GM08714 (cell line): ENCODE measurements around the gene SIK2.
"Not testable (repeated sequence)": the region's sequence is repeated elsewhere in the genome, so short reads cannot be mapped to it uniquely, and the experiment has no call there.

ENCODE experiments used
- H3K4me3 ChIP-seq: fragments of 200-500 bp; sonication (Bioruptor generic); 2 replicates; pipeline ENCODE4 v1.5.1; 2014; ENCODE audit warnings: mild to moderate bottlenecking, low read length, inconsistent platforms
- ZNF274 ChIP-seq: IDR thresholded peaks from 2 replicates; pipeline ENCODE4 v1.6.1; 2012; ENCODE audit warnings: mild to moderate bottlenecking, low read depth, low read length

SIK2 gene

GRCh38 chr11:111629499-111629898 lies 27.2 kb downstream of the SIK2 start:
- TF ChIP-seq ZNF274, result no peak
- H3K4me3 ChIP-seq, result no peak overlapping the region

- no peak for TF ChIP-seq ZNF274
- no peak overlapping the region for H3K4me3 ChIP-seq
These were observed 28.9 kb downstream of the SIK2 start for GRCh38 chr11:111631024-111631665.

DNA sequence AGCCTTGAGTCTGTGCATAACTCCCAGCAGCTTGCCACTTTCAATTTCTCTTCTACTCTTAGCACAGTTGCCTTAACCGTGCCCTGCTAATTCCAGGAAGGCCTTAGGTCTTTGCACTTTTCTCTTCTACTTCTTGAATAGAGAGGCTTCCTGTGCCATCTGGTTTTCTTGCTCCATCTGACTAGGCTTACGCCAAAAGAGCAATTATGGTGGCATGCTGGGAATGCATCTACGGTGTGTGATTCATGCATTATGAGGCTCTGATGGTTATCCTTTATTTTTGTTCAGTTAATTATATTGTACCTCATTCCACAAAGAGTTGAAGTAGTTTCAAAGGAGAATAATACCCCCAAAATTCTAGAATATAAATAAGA lies 29.4 kb downstream of the SIK2 start:
- no peak for TF ChIP-seq ZNF274
- no peak overlapping the region for H3K4me3 ChIP-seq

GRCh38 chr11:111632516-111633220 lies 30.4 kb downstream of the SIK2 start:
- TF ChIP-seq ZNF274, result no peak
- no peak overlapping the region for H3K4me3 ChIP-seq

DNA sequence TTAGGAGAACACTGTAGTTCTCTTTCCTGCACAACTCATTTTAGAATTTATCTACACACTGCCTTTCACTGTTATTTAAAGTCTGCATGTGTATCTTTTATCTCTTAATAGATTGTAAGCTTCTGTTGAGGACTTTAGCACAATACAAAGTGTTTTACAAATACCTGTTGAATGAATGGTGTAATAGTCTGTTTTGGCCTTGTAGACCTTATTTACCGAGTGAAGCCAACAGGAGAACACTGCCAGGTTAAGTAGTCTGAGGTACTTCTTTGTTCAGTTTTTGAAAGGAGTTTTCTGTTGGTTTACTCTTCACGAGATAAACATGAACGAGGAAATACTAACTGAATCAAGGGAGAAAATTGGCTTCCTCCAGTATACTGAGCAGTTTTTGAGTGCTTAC lies 31.0 kb downstream of the SIK2 start:
- no peak for TF ChIP-seq ZNF274
- H3K4me3 ChIP-seq, result no peak overlapping the region

DNA sequence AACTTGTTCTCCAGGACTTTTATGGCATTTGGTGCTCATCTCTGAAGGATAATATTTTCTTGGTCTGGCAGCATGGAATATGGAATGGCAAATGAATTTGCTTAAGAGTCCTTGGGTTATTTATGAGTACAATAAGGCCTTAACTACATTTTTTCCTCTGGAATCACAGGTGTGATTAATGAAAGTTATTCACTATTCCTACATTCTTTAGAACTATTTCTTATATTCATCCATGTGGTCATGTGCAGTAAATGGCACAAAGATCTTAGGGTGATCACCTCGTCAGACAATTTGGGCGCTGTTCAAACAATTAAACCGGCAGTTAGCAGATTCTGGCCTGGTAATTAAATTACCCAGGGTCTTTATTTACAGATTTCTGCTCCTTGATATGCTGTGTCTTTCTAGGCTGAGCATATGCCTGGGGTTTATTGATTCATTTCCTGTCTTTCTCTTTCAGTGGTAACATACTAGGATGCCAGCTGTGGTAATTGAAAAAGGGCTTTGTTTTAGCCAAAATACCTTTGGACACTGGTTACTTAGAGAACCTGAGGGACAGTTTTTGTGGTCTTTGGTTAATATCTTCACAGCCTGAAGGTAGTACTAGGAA lies 31.6 kb downstream of the SIK2 start:
- H3K4me3 ChIP-seq, result no peak overlapping the region
- no peak for TF ChIP-seq ZNF274

GRCh38 chr11:111634981-111635705 lies 32.9 kb downstream of the SIK2 start:
- no peak overlapping the region for H3K4me3 ChIP-seq
- TF ChIP-seq ZNF274, result no peak

DNA sequence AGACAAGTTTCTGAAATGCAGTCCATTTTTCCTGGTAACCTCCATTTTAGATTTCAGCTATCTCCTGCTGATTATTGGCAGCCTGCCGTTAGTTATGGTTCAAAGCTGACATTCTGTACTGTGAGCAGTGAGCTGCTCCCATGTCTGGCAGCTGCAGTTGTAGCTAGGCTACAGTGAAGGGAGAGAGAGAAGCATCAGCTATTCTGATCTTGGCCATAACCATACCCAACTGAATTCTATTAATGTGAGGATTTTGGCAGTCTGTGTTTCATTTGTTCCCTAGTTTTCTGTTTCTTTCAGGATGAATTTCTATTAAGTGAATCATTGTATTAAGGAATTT lies 33.4 kb downstream of the SIK2 start:
- H3K4me3 ChIP-seq, result no peak overlapping the region
- no peak for TF ChIP-seq ZNF274

- no peak for TF ChIP-seq ZNF274
- H3K4me3 ChIP-seq, result no peak overlapping the region
These were observed 35.6 kb downstream of the SIK2 start for GRCh38 chr11:111637885-111638284.

DNA sequence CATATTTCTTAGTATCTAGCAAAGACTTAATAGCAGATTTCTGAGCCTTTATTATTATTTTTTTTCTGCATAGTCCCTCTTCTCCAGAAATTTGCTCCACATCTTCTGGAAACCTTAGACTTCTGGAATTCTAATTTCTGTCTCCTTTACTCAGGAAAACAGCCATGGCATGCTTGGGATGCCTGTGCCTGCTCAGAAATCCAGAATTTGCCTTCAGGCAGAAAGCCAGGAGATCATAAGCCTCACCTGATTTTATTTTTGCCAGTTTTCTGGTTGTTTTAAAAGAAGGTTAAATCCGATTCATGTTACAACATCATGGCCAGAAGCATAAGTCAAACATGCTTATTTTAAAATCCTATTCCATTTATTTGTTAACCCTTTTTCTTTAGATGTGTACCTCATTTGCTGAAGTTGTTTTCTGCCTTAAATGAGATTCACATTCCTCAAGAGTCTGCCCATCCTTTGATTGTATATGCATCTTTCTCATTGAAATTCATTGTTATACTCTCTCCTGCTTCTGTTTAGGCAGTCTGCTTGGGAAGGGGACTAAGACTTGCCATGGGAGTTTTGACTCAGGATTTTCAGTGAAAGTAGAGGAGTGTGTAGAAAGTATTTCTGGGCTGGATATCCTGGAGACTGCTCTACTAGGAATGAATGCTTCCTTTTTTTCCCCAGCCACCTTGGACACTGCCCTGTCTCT lies 37.1 kb downstream of the SIK2 start:
- no peak for TF ChIP-seq ZNF274

GRCh38 chr11:111641339-111642015 lies 39.2 kb downstream of the SIK2 start:
- H3K4me3 ChIP-seq, result no peak overlapping the region

More for the DNA sequence above, 37.1 kb downstream of the SIK2 start:
- no peak overlapping the region for H3K4me3 ChIP-seq

GRCh38 chr11:111642542-111642941 lies 40.3 kb downstream of the SIK2 start:
- TF ChIP-seq ZNF274, result no peak
- H3K4me3 ChIP-seq, result no peak overlapping the region

More at GRCh38 chr11:111641339-111642015, 39.2 kb downstream of the SIK2 start:
- no peak for TF ChIP-seq ZNF274

DNA sequence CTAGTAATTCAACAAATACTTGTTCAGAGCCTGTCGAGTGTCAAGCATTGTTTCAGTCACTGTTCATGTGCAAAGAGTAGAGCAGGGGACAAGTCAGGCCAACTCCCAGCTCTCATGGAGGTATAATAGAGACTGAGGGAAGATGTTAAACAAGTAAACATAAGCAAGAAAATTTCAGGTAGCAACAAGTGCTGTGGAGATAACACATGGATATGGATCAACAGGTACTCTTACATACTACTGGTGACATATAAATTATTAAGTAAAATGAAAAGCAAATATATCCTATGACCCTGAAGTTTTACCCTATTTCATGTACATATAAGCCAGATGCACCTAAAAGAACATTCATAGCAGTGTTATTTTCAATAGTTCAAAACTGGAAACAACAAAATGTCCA lies 42.7 kb downstream of the SIK2 start:
- no peak overlapping the region for H3K4me3 ChIP-seq
- TF ChIP-seq ZNF274, result no peak

DNA sequence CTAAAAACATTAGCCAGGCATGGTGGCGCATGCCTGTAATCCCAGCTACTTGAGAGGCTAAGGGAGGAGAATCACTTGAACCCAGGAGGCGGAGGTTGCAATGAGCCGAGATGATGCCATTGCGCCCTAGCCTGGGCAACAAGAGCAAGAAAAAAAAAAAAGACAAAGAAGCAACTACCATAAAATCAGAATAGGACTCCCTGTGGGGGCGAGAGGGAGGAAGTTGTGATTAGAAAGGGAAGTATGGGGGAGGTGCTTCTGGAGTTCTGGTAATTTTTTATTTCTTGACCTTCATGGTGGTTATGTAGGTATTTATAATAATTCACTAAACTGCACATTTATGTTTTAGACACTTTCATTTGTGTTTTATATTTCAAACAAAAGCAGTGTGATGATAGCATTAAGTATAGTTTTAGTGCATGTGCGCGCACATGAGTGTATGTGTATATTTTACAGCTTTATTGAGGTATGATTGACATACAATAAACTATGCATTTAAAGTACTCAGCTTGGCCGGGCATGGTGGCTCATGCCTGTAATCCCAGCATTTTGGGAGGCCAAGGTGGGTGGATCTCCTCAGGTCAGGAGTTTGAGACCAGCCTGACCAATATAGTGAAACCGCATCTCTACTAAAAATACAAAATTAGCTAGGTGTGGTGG lies 43.5 kb downstream of the SIK2 start:
- no peak for TF ChIP-seq ZNF274

DNA sequence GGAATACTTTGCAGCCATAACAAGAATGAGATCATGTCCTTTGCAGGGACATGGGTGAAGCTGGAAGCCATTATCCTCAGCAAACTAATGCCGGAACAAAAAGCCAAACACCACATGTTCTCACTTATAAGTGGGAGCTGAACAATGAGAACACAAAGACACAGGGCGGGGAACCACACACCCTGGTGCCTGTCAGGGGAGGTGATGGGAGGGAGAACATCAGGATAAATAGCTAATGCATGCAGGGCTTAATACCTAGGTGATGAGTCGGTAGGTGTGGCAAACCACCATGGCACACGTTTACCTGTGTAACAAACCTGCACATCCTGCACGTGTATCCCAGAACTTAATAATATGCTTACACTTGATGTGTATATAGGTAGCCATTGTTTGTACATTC lies 49.1 kb downstream of the SIK2 start:
- H3K4me3 ChIP-seq, result not testable (repeated sequence)

More for the DNA sequence above, 43.5 kb downstream of the SIK2 start:
- no peak overlapping the region for H3K4me3 ChIP-seq
